Measurements from ENCODE around the gene ARFGAP2.

ARFGAP2 gene

GRCh38 chr11:47148903-47149531, 27.7 kb downstream of the ARFGAP2 start:
- TF ChIP-seq CTCF (IDR thresholded peaks at IDR 0.05; ENCODE audit: insufficient read depth, low read depth, low read length, missing control alignments), result no peak
- DNase-seq (ENCODE audit: low read depth), result no peak
- no peak overlapping the region for H3K4me3 ChIP-seq (ENCODE audit: low read depth, low read length)

- DNase-seq (ENCODE audit: low read depth), result no peak
- H3K4me3 ChIP-seq (ENCODE audit: low read depth, low read length), result no peak overlapping the region
- TF ChIP-seq CTCF (IDR thresholded peaks at IDR 0.05; ENCODE audit: insufficient read depth, low read depth, low read length, missing control alignments), result no peak
These were observed 28.4 kb downstream of the ARFGAP2 start for GRCh38 chr11:47148270-47148669.

- TF ChIP-seq CTCF (IDR thresholded peaks at IDR 0.05; ENCODE audit: insufficient read depth, low read depth, low read length, missing control alignments), result no peak
- no peak for DNase-seq (ENCODE audit: low read depth)
These were observed 29.0 kb downstream of the ARFGAP2 start for GRCh38 chr11:47147681-47148080.

GRCh38 chr11:47147250-47147649, 29.4 kb downstream of the ARFGAP2 start:
- no peak overlapping the region for H3K4me3 ChIP-seq (ENCODE audit: low read depth, low read length)
- no peak for TF ChIP-seq CTCF (IDR thresholded peaks at IDR 0.05; ENCODE audit: insufficient read depth, low read depth, low read length, missing control alignments)
- no peak for DNase-seq (ENCODE audit: low read depth)

More at GRCh38 chr11:47147681-47148080, 29.0 kb downstream of the ARFGAP2 start:
- no peak overlapping the region for H3K4me3 ChIP-seq (ENCODE audit: low read depth, low read length)

GRCh38 chr11:47144541-47144940, 32.1 kb downstream of the ARFGAP2 start:
- TF ChIP-seq CTCF (IDR thresholded peaks at IDR 0.05; ENCODE audit: insufficient read depth, low read depth, low read length, missing control alignments), result no peak
- DNase-seq (ENCODE audit: low read depth), result no peak
- H3K4me3 ChIP-seq (ENCODE audit: low read depth, low read length), result no peak overlapping the region

- TF ChIP-seq CTCF (IDR thresholded peaks at IDR 0.05; ENCODE audit: insufficient read depth, low read depth, low read length, missing control alignments), result no peak
- H3K4me3 ChIP-seq (ENCODE audit: low read depth, low read length), result no peak overlapping the region
- DNase-seq (ENCODE audit: low read depth), result no peak
These were observed 33.4 kb downstream of the ARFGAP2 start for GRCh38 chr11:47143322-47143721.

- TF ChIP-seq CTCF (IDR thresholded peaks at IDR 0.05; ENCODE audit: insufficient read depth, low read depth, low read length, missing control alignments), result no peak
- H3K4me3 ChIP-seq (ENCODE audit: low read depth, low read length), result no peak overlapping the region
- DNase-seq (ENCODE audit: low read depth), result no peak
These were observed 36.8 kb downstream of the ARFGAP2 start for GRCh38 chr11:47139878-47140277.
